Kidney tubule cell (primary cell): ENCODE data around the gene ORM1.
"Not testable (repeated sequence)": the region's sequence is repeated elsewhere in the genome, so short reads cannot be mapped to it uniquely, and the experiment has no call there.

Experiments used
- DNase-seq: peaks from one replicate; pipeline ENCODE4 v3.0.0-alpha.2; 2018; ENCODE audit warnings: low spot score

ORM1 gene

DNA sequence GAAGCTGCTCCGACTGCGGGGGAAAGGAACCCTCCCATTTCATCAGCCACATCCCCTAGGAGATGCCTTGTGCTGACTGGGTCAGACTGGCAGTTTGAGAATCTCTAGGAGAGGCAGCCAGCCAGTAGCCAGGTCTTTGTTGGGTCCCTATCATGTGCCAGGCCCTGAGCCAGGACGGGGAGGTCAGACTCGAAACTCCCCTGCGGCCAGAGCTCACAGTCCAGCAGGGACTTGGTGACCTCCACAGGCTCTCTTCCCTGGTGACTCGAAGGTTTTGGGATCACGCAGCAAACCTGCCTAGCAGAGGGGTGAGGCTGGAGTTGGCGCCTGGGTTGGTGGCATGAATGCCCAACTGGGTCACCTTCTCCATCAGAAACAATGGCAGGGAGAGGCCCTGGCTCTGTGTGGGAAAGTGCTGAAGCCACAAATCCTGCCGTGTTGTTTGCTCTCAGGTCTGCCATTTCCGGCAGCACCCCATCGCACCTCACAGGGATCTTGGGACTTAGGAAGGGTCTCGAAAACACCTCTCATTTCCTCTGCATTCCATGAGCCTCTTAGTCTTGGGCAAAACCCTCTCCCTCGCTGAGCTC, 14.4 kb upstream of the ORM1 start:
- no peak for DNase-seq

- no peak for DNase-seq
Observed at GRCh38 chr9:114309096-114309495, 13.8 kb upstream of the ORM1 start.

DNA sequence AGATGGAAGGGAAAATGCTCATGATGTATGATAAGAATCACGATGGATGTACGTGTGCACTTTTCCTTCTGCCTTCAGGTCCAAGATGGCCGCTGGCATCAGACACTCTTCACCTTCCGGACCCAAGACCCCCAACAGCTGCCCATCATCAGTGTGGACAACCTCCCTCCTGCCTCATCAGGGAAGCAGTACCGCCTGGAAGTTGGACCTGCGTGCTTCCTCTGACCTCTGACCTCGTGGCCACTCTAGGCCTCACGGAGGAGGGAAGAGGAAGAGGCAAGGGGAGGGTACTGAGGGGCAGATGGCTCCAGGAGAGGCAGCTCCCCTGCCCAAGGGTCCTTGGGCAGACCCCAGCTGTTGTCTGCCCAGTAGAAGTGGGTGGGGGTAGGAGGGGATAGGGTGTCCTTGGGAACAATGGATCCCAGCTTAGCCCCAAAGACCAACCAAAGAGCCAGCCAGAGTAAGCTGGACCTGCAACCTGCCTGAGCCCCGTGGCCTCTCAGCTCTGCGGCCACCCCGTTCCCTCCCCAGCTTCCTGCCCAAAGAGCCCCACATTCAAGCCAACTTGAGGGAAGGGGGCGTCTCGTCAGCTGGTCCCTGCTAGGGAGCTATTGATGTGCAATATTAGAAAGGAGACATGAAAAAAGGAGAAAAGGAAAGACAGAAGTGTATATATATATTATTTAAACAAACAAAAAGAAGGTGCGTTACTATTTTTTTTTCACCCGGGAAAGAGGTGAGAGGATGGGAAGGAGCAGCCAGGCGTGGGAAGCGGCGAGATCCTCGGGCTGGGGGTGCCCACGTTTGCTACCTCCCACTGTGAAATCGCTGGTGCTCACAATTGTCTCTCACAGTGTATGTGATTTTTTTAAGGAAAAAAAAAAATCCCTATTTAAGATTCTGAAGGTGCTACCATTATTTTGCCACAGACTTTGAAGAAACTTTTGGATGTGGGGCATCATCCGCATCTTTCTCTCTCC, 12.1 kb upstream of the ORM1 start:
- DNase-seq: no peak

GRCh38 chr9:114311571-114312512, 11.1 kb upstream of the ORM1 start:
- no peak for DNase-seq

DNA sequence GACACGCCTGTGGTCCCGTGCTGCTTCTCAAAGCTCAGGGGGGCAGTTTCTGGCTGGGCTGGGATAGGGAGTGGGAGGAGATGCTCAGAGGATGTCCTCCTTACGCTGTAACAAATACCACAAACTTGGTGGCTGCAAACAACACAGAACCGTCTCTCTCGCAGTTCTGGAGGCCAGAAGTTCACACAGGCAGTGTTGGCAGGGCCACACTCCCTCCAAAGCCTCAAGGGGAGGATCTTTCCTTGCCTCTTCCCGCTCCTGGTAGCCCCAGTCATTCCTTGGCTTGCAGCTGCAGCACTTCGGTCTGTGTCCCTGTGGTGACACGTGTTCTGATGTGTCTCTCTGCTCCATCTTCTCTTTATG, 10.4 kb upstream of the ORM1 start:
- DNase-seq: no peak

- DNase-seq: no peak
Observed at GRCh38 chr9:114313186-114313585, 9.7 kb upstream of the ORM1 start.

GRCh38 chr9:114314256-114314867, 8.5 kb upstream of the ORM1 start:
- DNase-seq: no peak

DNA sequence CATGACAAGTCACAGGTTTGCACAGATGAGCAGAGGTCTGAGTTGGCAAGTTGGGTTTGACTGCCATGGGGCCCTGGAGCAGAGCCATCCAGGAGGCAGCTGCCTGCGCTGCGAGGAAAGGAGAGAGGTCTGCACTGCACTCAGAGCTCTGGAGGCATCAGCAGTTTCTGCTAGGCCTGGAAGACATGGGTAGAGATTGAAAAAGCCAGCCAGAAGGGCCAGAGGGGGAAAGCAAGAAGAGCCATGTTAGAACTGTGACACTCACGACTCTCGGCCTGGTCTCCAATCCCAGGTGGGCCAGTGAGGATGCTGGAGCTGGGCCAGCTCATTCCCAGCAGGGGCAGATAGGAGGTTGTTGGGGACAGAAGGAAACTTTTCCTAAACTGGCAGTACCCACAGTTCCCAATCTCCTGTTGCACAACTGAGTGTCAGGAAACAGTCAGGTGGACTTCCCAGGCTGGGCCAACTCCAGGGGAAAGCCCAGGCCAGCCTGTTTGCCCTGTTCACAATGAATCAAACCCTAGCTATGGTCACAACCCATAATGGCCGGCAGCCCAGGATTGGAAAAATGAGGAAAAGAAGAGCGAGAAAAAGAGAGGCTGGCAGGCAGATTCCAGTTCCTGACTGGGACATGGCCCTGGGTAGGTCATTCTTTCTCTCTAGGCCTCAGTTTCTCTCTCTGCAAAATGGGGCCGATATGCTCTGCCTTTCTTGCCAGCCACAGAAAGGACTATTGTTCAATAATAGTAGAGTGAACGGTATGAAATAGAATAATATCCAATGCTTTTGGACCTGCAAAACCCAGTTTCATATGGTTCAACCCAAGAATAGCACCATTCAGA, 7.8 kb upstream of the ORM1 start:
- peak; percentile 20 for DNase-seq

- no peak for DNase-seq
Observed at GRCh38 chr9:114315723-114316363, 7.1 kb upstream of the ORM1 start.

GRCh38 chr9:114316605-114317230, 6.2 kb upstream of the ORM1 start:
- DNase-seq: peak; percentile 10

- DNase-seq: no peak
Observed at GRCh38 chr9:114317665-114318357, 5.1 kb upstream of the ORM1 start.

GRCh38 chr9:114318416-114318815, 4.5 kb upstream of the ORM1 start:
- no peak for DNase-seq

DNA sequence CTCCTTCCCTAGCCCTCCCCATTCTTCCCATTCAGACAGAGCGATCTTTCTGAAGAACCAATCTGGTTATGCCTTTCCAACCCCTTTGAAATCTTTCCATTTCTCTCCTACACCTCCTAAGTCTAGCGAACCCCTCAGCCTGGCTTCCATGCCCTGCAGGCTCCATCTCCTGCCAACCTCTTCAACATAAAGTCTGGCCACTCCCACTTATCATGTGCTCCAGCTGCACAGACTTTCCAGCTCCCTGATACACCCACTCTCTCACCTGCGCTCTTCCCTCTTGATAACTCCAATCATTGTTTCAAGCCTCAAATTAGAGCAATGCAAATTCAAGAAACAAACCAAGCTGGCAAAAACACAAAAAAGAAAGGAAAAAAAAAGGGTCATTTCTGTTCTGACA, 3.8 kb upstream of the ORM1 start:
- no peak for DNase-seq

DNA sequence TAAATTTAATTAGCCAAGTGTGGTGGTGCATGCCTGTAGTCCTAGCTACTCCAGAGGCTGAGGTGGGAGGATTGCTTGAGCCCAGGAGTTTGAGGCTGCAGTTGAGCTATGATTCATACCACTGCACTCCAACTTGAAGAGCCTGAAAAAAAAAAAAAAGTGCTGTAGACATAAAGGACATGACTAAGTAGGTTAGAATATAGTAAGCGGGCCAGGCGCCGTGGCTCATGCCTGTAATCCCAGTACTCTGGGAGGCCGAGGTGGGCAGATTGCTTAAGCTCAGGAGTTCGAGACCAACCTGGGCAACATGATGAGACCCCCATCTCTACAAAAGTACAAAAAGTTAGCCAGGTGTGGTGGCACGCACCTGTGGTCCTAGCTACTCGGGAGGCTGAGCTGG, 2.2 kb upstream of the ORM1 start:
- not testable (repeated sequence) for DNase-seq

DNA sequence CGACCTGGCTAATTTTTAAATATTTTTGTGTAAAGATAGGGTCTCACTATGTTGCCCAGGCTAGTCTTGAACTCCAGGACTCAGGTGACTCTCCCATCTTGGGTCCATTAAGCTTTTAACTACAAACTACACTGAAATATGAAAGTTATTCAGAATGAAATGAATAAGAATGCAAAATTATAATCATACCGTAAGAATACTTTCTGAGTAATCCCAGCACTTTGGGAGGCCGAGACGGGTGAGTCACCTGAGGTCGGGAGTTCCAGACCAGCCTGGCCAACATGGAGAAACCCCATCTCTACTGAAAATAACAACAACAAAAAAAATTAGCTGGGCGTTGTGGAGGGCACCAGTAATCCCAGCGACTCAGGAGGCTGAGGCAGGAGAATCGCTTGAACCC, 1.1 kb upstream of the ORM1 start:
- DNase-seq: peak; percentile 39

DNA sequence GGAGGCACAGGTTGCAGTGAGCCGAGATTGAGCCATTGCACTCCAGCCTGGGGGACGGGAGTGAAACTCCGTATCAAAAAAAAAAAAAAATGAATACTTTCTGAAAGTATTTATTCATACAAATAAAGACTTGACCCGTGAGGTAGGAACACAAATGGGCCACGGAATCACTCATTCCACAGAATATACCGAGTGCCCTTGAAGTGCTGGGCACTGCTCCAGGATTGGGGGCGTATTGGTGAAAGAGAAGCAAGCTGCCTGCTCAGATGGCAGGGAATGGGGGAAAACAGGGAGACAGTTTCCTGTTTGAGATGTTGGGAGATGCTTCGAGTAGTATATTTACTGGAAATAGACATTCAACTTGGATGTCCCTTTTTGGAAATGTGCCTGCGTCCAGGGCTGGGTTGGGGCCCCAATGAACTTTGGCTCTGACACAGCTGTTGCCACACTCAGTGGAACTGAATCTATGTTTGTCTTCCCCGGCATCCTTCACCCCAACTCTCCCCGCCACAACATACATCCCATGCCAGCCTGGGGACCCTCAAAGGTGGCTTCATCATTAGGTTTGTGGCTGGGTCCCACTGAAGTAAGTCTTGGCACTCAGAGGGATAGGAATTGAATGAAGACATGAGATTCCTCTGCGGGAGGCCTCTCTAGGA, 609 bp upstream of the ORM1 start:
- DNase-seq: not testable (repeated sequence)

- not testable (repeated sequence) for DNase-seq
Observed at GRCh38 chr9:114323849-114324248, 951 bp downstream of the ORM1 start.

DNA sequence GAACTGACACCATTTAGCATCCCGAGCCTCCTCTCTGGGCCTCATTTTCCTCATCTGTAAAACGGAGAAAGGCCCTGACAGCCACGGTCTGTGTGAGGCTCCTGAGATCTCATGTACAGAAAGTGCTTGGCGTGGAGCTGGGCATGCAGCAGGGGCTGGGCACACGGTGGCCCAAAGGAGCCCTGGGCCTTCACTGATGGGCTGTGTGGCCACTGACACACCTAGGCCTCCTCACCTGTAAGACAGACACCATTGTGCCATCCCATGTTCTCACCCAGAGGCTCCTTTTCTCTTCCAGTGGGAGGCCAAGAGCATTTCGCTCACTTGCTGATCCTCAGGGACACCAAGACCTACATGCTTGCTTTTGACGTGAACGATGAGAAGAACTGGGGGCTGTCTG, 1.6 kb downstream of the ORM1 start:
- no peak for DNase-seq

DNA sequence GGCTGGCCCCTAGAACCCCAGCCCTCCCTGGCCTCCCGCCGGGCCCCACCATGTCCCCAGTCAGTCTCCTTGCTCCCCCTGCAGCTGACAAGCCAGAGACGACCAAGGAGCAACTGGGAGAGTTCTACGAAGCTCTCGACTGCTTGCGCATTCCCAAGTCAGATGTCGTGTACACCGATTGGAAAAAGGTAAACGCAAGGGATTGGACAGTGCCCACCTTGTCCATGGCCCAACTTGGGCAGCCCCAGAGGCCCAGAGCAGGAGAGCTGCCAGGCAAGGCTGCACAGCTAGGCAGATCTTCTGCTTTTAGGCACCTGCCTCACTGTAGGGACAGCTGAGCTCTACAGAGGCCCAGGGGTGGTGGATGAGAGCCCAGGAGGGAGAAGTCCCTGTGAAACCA, 2.1 kb downstream of the ORM1 start:
- not testable (repeated sequence) for DNase-seq
